GM19372 (cell line): ENCODE data around the gene QRICH2.
A peak's percentile ranks its signal among the peaks of the same experiment; 100 is the strongest.
"Not testable (repeated sequence)": the region's sequence is repeated elsewhere in the genome, so short reads cannot be mapped to it uniquely, and the experiment has no call there.

Source experiments
- ATAC-seq: cut with Tn5 transposase; IDR thresholded peaks from one replicate; pipeline ENCODE4 v1.9.1; 2021; ENCODE audit warnings: mild to moderate bottlenecking, low read depth, moderate library complexity; ENCODE audit not compliant: unreplicated experiment

Gene QRICH2

GRCh38 chr17:76307966-76308338, at the start of gene QRICH2:
Gene QRICH2 (minus strand): TSS chr17:76308276. CDS start chr17:76307998, 278 bp downstream.
- ATAC-seq = no peak

- ATAC-seq = no peak
Observed at GRCh38 chr17:76357597-76358158, 49.6 kb upstream of the QRICH2 start.

GRCh38 chr17:76356803-76357456, 48.9 kb upstream of the QRICH2 start:
- no peak for ATAC-seq

- ATAC-seq = no peak
Observed at GRCh38 chr17:76354747-76355310, 46.8 kb upstream of the QRICH2 start.

GRCh38 chr17:76354317-76354729, 46.2 kb upstream of the QRICH2 start:
- no peak for ATAC-seq

GRCh38 chr17:76353599-76354316, 45.7 kb upstream of the QRICH2 start, which contains the start of gene PRPSAP1:
Gene PRPSAP1 (minus strand): TSS chr17:76353916. CDS start chr17:76353703, 213 bp downstream.
- peak; percentile 85 for ATAC-seq

GRCh38 chr17:76353004-76353598, 45.0 kb upstream of the QRICH2 start:
- ATAC-seq = peak; percentile 26

GRCh38 chr17:76351526-76352071, 43.5 kb upstream of the QRICH2 start:
- ATAC-seq = no peak

GRCh38 chr17:76350463-76350862, 42.4 kb upstream of the QRICH2 start:
- ATAC-seq = no peak

- not testable (repeated sequence) for ATAC-seq
Observed at GRCh38 chr17:76346936-76347335, 38.9 kb upstream of the QRICH2 start.

- ATAC-seq = no peak
Observed at GRCh38 chr17:76345377-76345974, 37.4 kb upstream of the QRICH2 start.

- ATAC-seq = no peak
Observed at GRCh38 chr17:76343106-76343505, 35.0 kb upstream of the QRICH2 start.

- ATAC-seq = no peak
Observed at GRCh38 chr17:76341301-76341700, 33.2 kb upstream of the QRICH2 start.

- ATAC-seq = no peak
Observed at GRCh38 chr17:76337413-76337777, 29.3 kb upstream of the QRICH2 start.

- ATAC-seq = no peak
Observed at GRCh38 chr17:76336756-76337412, 28.8 kb upstream of the QRICH2 start.

GRCh38 chr17:76335716-76336381, 27.8 kb upstream of the QRICH2 start:
- ATAC-seq = no peak

GRCh38 chr17:76333673-76334505, 25.8 kb upstream of the QRICH2 start:
- no peak for ATAC-seq

GRCh38 chr17:76331083-76331482, 23.0 kb upstream of the QRICH2 start:
- no peak for ATAC-seq
